K562 (cell line): Measurements from ENCODE around the gene CBLC. TPM values are rescaled to one million over a fixed set of nuclear protein-coding genes. Genes with fewer than 3 reads are reported as not detected.

Source experiments
- ATAC-seq: fragments of 200-7000 bp; cut with Tn5 transposase; 3 replicates; pipeline ENCODE4 v1.9.1; 2020; ENCODE audit warnings: moderate library complexity
- BruUV-seq: library from RNA; stranded (reverse); fragments of 400-500 nt; replicated peaks from 2 replicates; lab custom pipeline; 2021; lab: Mats Ljungman, UMichigan
- CTCF ChIA-PET: fragments of 300-600 bp; formaldehyde crosslinking; extraction: SDS; loops from one replicate; lab custom pipeline; 2021; ENCODE audit warnings: low intra/inter-chr PET ratio; lab: Yijun Ruan, JAX
- POLR2A ChIA-PET: fragments of 300-600, 350-650 bp; sonication (Branson Sonifier 250); formaldehyde crosslinking; extraction: SDS; loops from one replicate; lab custom pipeline; 2021; ENCODE audit warnings: antibody characterized with exemption, inconsistent platforms; lab: Yijun Ruan, JAX
- DNase-seq, 4 experiments: peaks; one replicate each; pipeline versions ENCODE4 v3.0.0 to v3.0.0-alpha.2; 2011 to 2018; ENCODE audit warnings: low spot score in 3 of 4, mixed read lengths in 3 of 4; ENCODE audit errors: extremely low read depth in 1 of 4
- FAIRE-seq: peaks from 2 replicates; lab custom pipeline; 2011; peaks lifted over from hg19 to GRCh38; lab: Jason Lieb, UNC
- H2AFZ ChIP-seq: 2 replicates; pipeline ENCODE4 v1.6.0; 2011; ENCODE audit warnings: low read depth, low read length, control low read depth, inconsistent platforms
- H3K27ac ChIP-seq: fragments of 200-600 bp; 3 replicates; pipeline ENCODE4 v1.8.0; 2011; ENCODE audit warnings: low read depth, mild to moderate bottlenecking, control low read depth, inconsistent platforms, low read length, moderate library complexity, mixed read lengths; ENCODE audit errors: extremely low read depth
- H3K27me3 ChIP-seq, 2 experiments: fragments of 300-600 bp in 1 of 2; 2 replicates in 1 of 2; 3 replicates in 1 of 2; pipeline versions ENCODE4 v1.6.0 to v1.8.0; 2011; ENCODE audit warnings: inconsistent platforms in 2 of 2, low read length in 2 of 2, mild to moderate bottlenecking in 1 of 2, mixed read lengths in 1 of 2, moderate library complexity in 1 of 2; ENCODE audit not compliant: control insufficient read depth in 2 of 2, insufficient read depth in 2 of 2
- H3K36me3 ChIP-seq: fragments of 300-600 bp; 3 replicates; pipeline ENCODE4 v1.8.0; 2011; ENCODE audit warnings: mild to moderate bottlenecking, low read length, inconsistent platforms; ENCODE audit not compliant: control insufficient read depth, insufficient read depth
- H3K4me1 ChIP-seq, 2 experiments: fragments of 200-600 bp in 1 of 2; replicated peaks in 1 of 2; 2 replicates in 1 of 2; 3 replicates in 1 of 2; pipeline versions ENCODE4 v1.5.1 to v1.8.0; 2011; ENCODE audit warnings: inconsistent platforms in 2 of 2, low read length in 2 of 2, mild to moderate bottlenecking in 1 of 2, mixed read lengths in 1 of 2, moderate library complexity in 1 of 2; ENCODE audit not compliant: control insufficient read depth in 2 of 2, insufficient read depth in 2 of 2
- H3K4me2 ChIP-seq: 2 replicates; pipeline ENCODE4 v1.6.1; 2011; ENCODE audit warnings: low read length, control low read depth, inconsistent platforms, mixed read lengths; ENCODE audit not compliant: insufficient read depth
- H3K4me3 ChIP-seq: fragments of 200-600 bp; sonication (generic), shearing (Covaris generic); 2 replicates; pipeline ENCODE4 v1.5.1; 2016; ENCODE audit warnings: control low read depth, inconsistent platforms
- H3K79me2 ChIP-seq: fragments of 200-600 bp; 3 replicates; pipeline ENCODE4 v1.8.0; 2011; ENCODE audit warnings: low read length, inconsistent platforms; ENCODE audit not compliant: control insufficient read depth, insufficient read depth
- H3K9ac ChIP-seq, 2 experiments: 2 replicates each; pipeline versions ENCODE4 v1.6.0 to v1.6.1; 2011; ENCODE audit warnings: low read depth in 2 of 2, low read length in 2 of 2, control low read depth in 1 of 2, inconsistent platforms in 1 of 2, mild to moderate bottlenecking in 1 of 2, mixed read lengths in 1 of 2; ENCODE audit not compliant: insufficient read depth in 1 of 2
- H3K9me1 ChIP-seq: one replicate; pipeline ENCODE4 v1.6.0; 2011; ENCODE audit warnings: inconsistent platforms, mild to moderate bottlenecking, low read length, moderate library complexity; ENCODE audit not compliant: control insufficient read depth, insufficient read depth
- H3K9me3 ChIP-seq: replicated peaks from 2 replicates; pipeline ENCODE4 v1.5.1; 2011; ENCODE audit warnings: low read depth, low read length, inconsistent platforms; ENCODE audit not compliant: control insufficient read depth, insufficient read depth
- H4K20me1 ChIP-seq: replicated peaks from 2 replicates; pipeline ENCODE4 v1.6.1; 2011; ENCODE audit warnings: low read length, inconsistent platforms, mixed read lengths; ENCODE audit not compliant: control insufficient read depth, insufficient read depth
- ARHGAP35 ChIP-seq: fragments of 450-650 bp; IDR thresholded peaks from 2 replicates; pipeline ENCODE4 v1.6.1; 2018; ENCODE audit not compliant: partially characterized antibody
- BCOR ChIP-seq: fragments of 450-650 bp; IDR thresholded peaks from 2 replicates; pipeline ENCODE4 v1.6.1; 2016
- BRD9 ChIP-seq: fragments of 450-650 bp; IDR thresholded peaks from 2 replicates; pipeline ENCODE4 v1.6.1; 2018; ENCODE audit warnings: low read depth; ENCODE audit not compliant: partially characterized antibody
- CTCF ChIP-seq, 3 experiments: IDR thresholded peaks in 2 of 3; conservative IDR thresholded peaks in 1 of 3; 2 replicates each; pipeline ENCODE4 v1.5.1; 2011 to 2012; ENCODE audit warnings: low read length in 3 of 3, mild to moderate bottlenecking in 3 of 3, control low read depth in 2 of 3, improper control_type of control experiment in 1 of 3, inconsistent platforms in 1 of 3, low read depth in 1 of 3, mixed read lengths in 1 of 3, moderate library complexity in 1 of 3; ENCODE audit not compliant: insufficient read depth in 2 of 3
- FOXJ2 ChIP-seq: fragments of 200-800 bp; sonication (Bioruptor generic); IDR thresholded peaks from 2 replicates; pipeline ENCODE4 v1.6.1; 2016; ENCODE audit warnings: missing genetic modification characterization, missing compliant biosample characterization
- JUND ChIP-seq, 2 experiments: IDR thresholded peaks; 2 replicates in 1 of 2; 3 replicates in 1 of 2; pipeline ENCODE4 v1.6.1; 2011; ENCODE audit warnings: borderline replicate concordance in 2 of 2, low read depth in 2 of 2, low read length in 2 of 2, improper control_type of control experiment in 1 of 2, missing biosample characterization in 1 of 2, missing genetic modification characterization in 1 of 2, missing genetic modification reagents in 1 of 2
- NEUROD1 ChIP-seq: fragments of 150-350 bp; IDR thresholded peaks from 2 replicates; pipeline ENCODE4 v1.6.1; 2014; ENCODE audit warnings: borderline replicate concordance, low read length, low read depth; ENCODE audit not compliant: partially characterized antibody
- PTTG1 ChIP-seq: fragments of 450-650 bp; IDR thresholded peaks from 2 replicates; pipeline ENCODE4 v1.6.1; 2016; ENCODE audit warnings: low read depth, mild to moderate bottlenecking, missing genetic modification characterization, missing compliant biosample characterization
- SREBF2 ChIP-seq: sonication (generic); formaldehyde crosslinking; IDR thresholded peaks from 2 replicates; pipeline ENCODE4 v1.4.0; 2020; ENCODE audit warnings: mild to moderate bottlenecking, missing genetic modification reagents
- SRF ChIP-seq, 2 experiments: fragments of 250-450, 450-650 bp in 1 of 2; sonication (Bioruptor Pico) in 1 of 2; sonication (generic) in 1 of 2; formaldehyde crosslinking; IDR thresholded peaks; 2 replicates each; pipeline versions ENCODE4 v1.5.0 to v1.5.1; 2020 to 2022; ENCODE audit warnings: mild to moderate bottlenecking in 1 of 2, missing genetic modification reagents in 1 of 2
- TAL1 ChIP-seq: fragments of 450-650 bp; IDR thresholded peaks from 2 replicates; pipeline ENCODE4 v1.6.1; 2016; ENCODE audit warnings: mild to moderate bottlenecking
- TBP ChIP-seq: optimal IDR thresholded peaks from 2 replicates; pipeline ENCODE3; 2011; ENCODE audit warnings: low read depth, low read length, improper control_type of control experiment
- ZBTB1 ChIP-seq: sonication (generic); formaldehyde crosslinking; IDR thresholded peaks from 2 replicates; pipeline ENCODE4 v1.8.1; 2023; ENCODE audit warnings: missing genetic modification reagents, low read depth, mild to moderate bottlenecking, borderline replicate concordance
- ZBTB49 ChIP-seq: sonication (generic); formaldehyde crosslinking; IDR thresholded peaks from 2 replicates; pipeline ENCODE4 v1.8.0; 2022; ENCODE audit warnings: missing genetic modification reagents, mild to moderate bottlenecking, borderline replicate concordance
- WGBS: fragments of 100-300 bp; shearing (Covaris generic); methylation state at CpG from one replicate; pipeline ENCODE4 v1.1.6; 2016; ENCODE audit warnings: low coverage, mixed read lengths; ENCODE audit not compliant: insufficient coverage; ENCODE audit errors: missing lambda C conversion rate; 5-methylcytosine and 5-hydroxymethylcytosine counted together
- in situ Hi-C: fragments of 300-500 bp; cut with MboI; formaldehyde crosslinking; loops from 4 replicates; pipeline ENCODE4 v1.15.0; 2018; ENCODE audit warnings: inconsistent platforms, mixed read lengths
- intact Hi-C: fragments of 100-400 bp; cut with micrococcal nuclease; formaldehyde crosslinking; loops from 2 replicates; pipeline ENCODE4 v1.14.2; 2022
- polyA plus RNA-seq, 8 experiments: library from polyadenylated mRNA; depleted of rRNA in 4 of 8; stranded (reverse) in 5 of 8; unstranded in 3 of 8; fragments of >200 nt; fragmentation: Nextera tagmentation in 2 of 8; fragmentation: Illumina TruSeq in 1 of 8; extraction: Ambion mirVana in 2 of 8; extraction: Trizol in 1 of 8; gene quantifications; 2 replicates each; pipeline versions ENCODE4 v1.2.1 to v1.2.3, GENCODE V29; 2011 to 2014; ENCODE audit warnings: inconsistent platforms in 1 of 8, missing spikeins in 1 of 8
- total RNA-seq, 7 experiments: library from RNA; depleted of rRNA in 6 of 7; stranded (reverse); fragments of >200 nt in 6 of 7; fragmentation: Illumina TruSeq in 2 of 7; extraction: Trizol in 2 of 7; gene quantifications; 2 replicates each; pipeline versions ENCODE4 v1.2.1 to v1.2.3, GENCODE V29; 2011 to 2021; ENCODE audit warnings: low replicate concordance in 1 of 7
- TF ChIP-seq, protein P1 (sequence below): fragments of 450-650 bp; IDR thresholded peaks from 2 replicates; pipeline ENCODE4 v1.6.1; 2017; ENCODE audit warnings: mild to moderate bottlenecking, moderate library complexity

Gene CBLC
- total and polyA plus RNA-seq, 9 of the 15 experiments (the other 6 are each of a cell fraction or from before 2014, with no cell fraction given), result 0.09 TPM; not detected in 8

DNA sequence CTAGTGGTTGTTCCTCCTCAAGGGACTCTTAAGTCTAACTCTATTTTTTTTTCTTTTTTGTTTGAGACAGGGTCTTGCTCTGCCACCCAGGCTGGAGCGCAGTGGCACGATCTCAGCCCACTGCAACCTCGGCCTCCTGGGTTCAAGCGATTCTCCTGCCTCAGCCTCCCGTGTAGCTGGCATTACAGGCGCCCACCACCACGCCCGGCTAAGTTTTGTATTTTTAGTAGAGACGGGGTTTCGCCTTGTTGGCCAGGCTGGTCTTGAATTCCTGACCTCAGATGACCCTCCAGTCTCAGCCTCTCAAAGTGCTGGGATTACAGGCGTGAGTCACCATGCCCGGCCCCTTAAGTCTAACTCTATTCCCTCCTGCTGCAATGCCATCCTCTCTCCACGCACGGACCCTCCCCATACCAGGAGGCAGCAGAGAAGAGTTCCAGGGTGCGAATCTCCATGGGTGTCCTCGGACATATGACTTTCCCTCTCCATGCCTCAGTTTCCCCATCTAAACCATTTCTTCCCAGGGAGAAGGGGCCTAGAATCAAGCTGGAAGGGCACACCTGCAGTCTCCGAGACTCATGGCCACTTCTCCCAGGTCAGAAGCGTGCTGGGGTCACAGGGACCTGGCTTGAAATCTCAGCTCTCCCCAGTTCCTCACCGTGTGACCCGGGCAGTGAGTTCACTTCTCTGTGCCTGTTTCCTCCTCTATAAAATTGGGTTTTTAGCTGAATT lies 35.2 kb upstream of the CBLC start:
- ATAC-seq (no peak), FAIRE-seq (peak; percentile 32), DNase-seq (no peak)
- 63% methylated on average over 20 of the region's 20 CpGs for WGBS
- peak overlapping the region; percentile 67 for H3K4me2 ChIP-seq
- H3K4me1 ChIP-seq, result peaks cover 26 to 30% of the 10 kb centered on the region in 2 experiments
- POLR2A ChIA-PET, result interaction anchor here (0.9 to 1.6 kb wide), 2 partner anchors 19 to 28 kb away, joined by 4 to 5 read pairs; no protein-coding TSS in a partner anchor
- H3K27ac ChIP-seq, result peak overlapping the region; percentile 76; the same call in 2 of the 3 replicates
- peak overlapping the region; percentile 46 to 82; a peak in 2 of 4 replicates for H3K9ac ChIP-seq
- peak overlapping the region; percentile 90 for H2AFZ ChIP-seq
- no peaks in the 10 kb centered on the region for H3K36me3 ChIP-seq
- no peaks in the 10 kb centered on the region for H3K27me3 ChIP-seq
- intact Hi-C loops, result no loop called here
- H3K79me2 ChIP-seq, result no peaks in the 10 kb centered on the region
- in situ Hi-C loops, result no loop called here
- H3K9me3 ChIP-seq, result no peaks in the 10 kb centered on the region
- H3K9me1 ChIP-seq, result no peaks in the 10 kb centered on the region
- BruUV-seq, result no TSS peak
- H3K4me3 ChIP-seq, result no peak overlapping the region
- CTCF ChIA-PET, result no interaction called here
- H4K20me1 ChIP-seq, result no peaks in the 10 kb centered on the region
- TF ChIP-seq BRD9 (peak; percentile 8), CTCF (IDR thresholded peaks at IDR 0.05 in 2 of 3, conservative IDR thresholded peaks at IDR 0.05 in 1 of 3; ENCODE audit: insufficient read depth in 2 of 3, low read depth in 1 of 3, low read length in 3 of 3) (no peak), PTTG1 (tag) (0 out of 2 replicates have a peak, but pooled peaks have one; percentile 32), ZBTB1 (0 out of 2 replicates have a peak, but pooled peaks have one; percentile 42), BCOR (peak; percentile 69), ARHGAP35 (no peak), TAL1 (no peak), FOXJ2 (tag) (no peak), SREBF2 (no peak), ZBTB49 (no peak), SRF (CRISPR knock-in tag; IDR thresholded peaks at IDR 0.05) (no peak), TBP (no peak), JUND (IDR thresholded peaks at IDR 0.05; ENCODE audit: borderline replicate concordance, low read depth, low read length) (peak; percentile 42; the same call in 1 of the 2 replicates), JUND (tag; IDR thresholded peaks at IDR 0.05; ENCODE audit: borderline replicate concordance, low read depth, low read length) (no peak; the same call in 2 of the 3 replicates), NEUROD1 (no peak)
- TF ChIP-seq, protein P1, sequence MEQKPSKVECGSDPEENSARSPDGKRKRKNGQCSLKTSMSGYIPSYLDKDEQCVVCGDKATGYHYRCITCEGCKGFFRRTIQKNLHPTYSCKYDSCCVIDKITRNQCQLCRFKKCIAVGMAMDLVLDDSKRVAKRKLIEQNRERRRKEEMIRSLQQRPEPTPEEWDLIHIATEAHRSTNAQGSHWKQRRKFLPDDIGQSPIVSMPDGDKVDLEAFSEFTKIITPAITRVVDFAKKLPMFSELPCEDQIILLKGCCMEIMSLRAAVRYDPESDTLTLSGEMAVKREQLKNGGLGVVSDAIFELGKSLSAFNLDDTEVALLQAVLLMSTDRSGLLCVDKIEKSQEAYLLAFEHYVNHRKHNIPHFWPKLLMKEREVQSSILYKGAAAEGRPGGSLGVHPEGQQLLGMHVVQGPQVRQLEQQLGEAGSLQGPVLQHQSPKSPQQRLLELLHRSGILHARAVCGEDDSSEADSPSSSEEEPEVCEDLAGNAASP, result 0 out of 2 replicates have a peak, but pooled peaks have one; percentile 70
